Smooth muscle cell (in vitro differentiated cells): ENCODE results near the gene CNTNAP1. TPM values are rescaled to one million over a fixed set of nuclear protein-coding genes. Genes with fewer than 3 reads are reported as not detected.
"Not testable (repeated sequence)": the region's sequence is repeated elsewhere in the genome, so short reads cannot be mapped to it uniquely, and the experiment has no call there.

Experiments
- DNase-seq: peaks from one replicate; lab custom pipeline; 2025; ENCODE audit not compliant: unreplicated experiment; lab: John Stamatoyannopoulos, UW
- H2AFZ ChIP-seq: fragments of 200-600 bp; sonication (generic); 2 replicates; pipeline ENCODE4 v1.6.0; 2016; ENCODE audit warnings: antibody characterized with exemption, low read depth, mild to moderate bottlenecking
- H3F3A ChIP-seq: fragments of 200-600 bp; sonication (generic); 2 replicates; pipeline ENCODE4 v1.6.0; 2017; ENCODE audit warnings: antibody characterized with exemption, low read depth
- H3K27ac ChIP-seq: fragments of 200-600 bp; sonication (generic); 2 replicates; pipeline ENCODE4 v1.5.1; 2016; ENCODE audit warnings: low read depth, mild to moderate bottlenecking
- H3K27me3 ChIP-seq: fragments of 200-600 bp; sonication (generic); 2 replicates; pipeline ENCODE4 v1.6.1; 2016; ENCODE audit warnings: low read depth, mild to moderate bottlenecking
- H3K36me3 ChIP-seq: fragments of 200-600 bp; sonication (generic); 2 replicates; pipeline ENCODE4 v1.5.1; 2016; ENCODE audit warnings: low read depth
- H3K4me1 ChIP-seq: fragments of 200-600 bp; sonication (generic); 2 replicates; pipeline ENCODE4 v1.5.1; 2016; ENCODE audit warnings: low read depth
- H3K4me2 ChIP-seq: fragments of 200-600 bp; sonication (generic); 2 replicates; pipeline ENCODE4 v1.6.0; 2016; ENCODE audit warnings: mild to moderate bottlenecking
- H3K4me3 ChIP-seq: fragments of 200-600 bp; sonication (generic); 2 replicates; pipeline ENCODE4 v1.5.1; 2016; ENCODE audit warnings: mild to moderate bottlenecking
- H3K79me2 ChIP-seq: fragments of 200-600 bp; sonication (generic); 2 replicates; pipeline ENCODE4 v1.6.0; 2016; ENCODE audit warnings: low read depth, mild to moderate bottlenecking
- H3K9ac ChIP-seq: fragments of 200-600 bp; sonication (generic); 2 replicates; pipeline ENCODE4 v1.6.0; 2016; ENCODE audit warnings: low read depth
- H3K9me3 ChIP-seq: fragments of 200-600 bp; sonication (generic); replicated peaks from 2 replicates; pipeline ENCODE4 v1.5.1; 2016; ENCODE audit warnings: low read depth
- H4K20me1 ChIP-seq: fragments of 200-600 bp; sonication (generic); 2 replicates; pipeline ENCODE4 v1.6.0; 2016; ENCODE audit warnings: low read depth
- CTCF ChIP-seq: fragments of 200-600 bp; sonication (generic); IDR thresholded peaks from 2 replicates; pipeline ENCODE4 v1.5.1; 2017; ENCODE audit warnings: borderline replicate concordance, mild to moderate bottlenecking, antibody characterized with exemption; ENCODE audit not compliant: insufficient read depth, poor library complexity, severe bottlenecking
- WGBS: methylation state at CpG from one replicate; pipeline ENCODE4 v1.1.7; 2016; ENCODE audit warnings: low lambda C conversion rate; 5-methylcytosine and 5-hydroxymethylcytosine counted together
- polyA plus RNA-seq: library from polyadenylated mRNA; unstranded; fragments of >200 nt; fragmentation: Nextera tagmentation; extraction: Ambion mirVana; gene quantifications from 2 replicates; pipeline ENCODE4 v1.2.1, GENCODE V29; 2016
- total RNA-seq: library from RNA; depleted of rRNA; stranded (reverse); fragments of >200 nt; gene quantifications from 2 replicates; pipeline ENCODE4 v1.2.3, GENCODE V29; 2014

Gene CNTNAP1
- total and polyA plus RNA-seq, 2 experiments from 2014 or later = 2.0 to 7.1 TPM

GRCh38 chr17:42659079-42659931 is 23.0 kb upstream of the CNTNAP1 start, which contains the start of gene TUBG2:
TSS of gene TUBG2 (plus strand) at chr17:42659284. CDS start at chr17:42659504, 220 bp downstream.
- TF ChIP-seq CTCF = no peak
- Histone ChIP-seq H3F3A (no peaks in the 10 kb centered on the region), H3K9me3 (no peaks in the 10 kb centered on the region), H3K4me1 (peaks cover 5% of the 10 kb centered on the region), H2AFZ (peak within 1 kb of the TSS; percentile 63), H3K36me3 (no peaks in the 10 kb centered on the region), H3K27me3 (no peaks in the 10 kb centered on the region), H3K4me2 (peak within 1 kb of the TSS; percentile 99), H3K27ac (peak within 1 kb of the TSS; percentile 48), H4K20me1 (no peaks in the 10 kb centered on the region), H3K9ac (peak within 1 kb of the TSS; percentile 53), H3K4me3 (peak within 1 kb of the TSS; percentile 72), H3K79me2 (peaks cover 3% of the 10 kb centered on the region)
- peak; percentile 60 for DNase-seq
- 2% methylated on average over 59 of the region's 59 CpGs for WGBS

- not testable (repeated sequence) for H3F3A ChIP-seq, H4K20me1 ChIP-seq, H3K36me3 ChIP-seq, H3K27ac ChIP-seq, H3K79me2 ChIP-seq, H3K4me1 ChIP-seq, DNase-seq, H3K27me3 ChIP-seq, H3K9me3 ChIP-seq
- WGBS = 29% methylated on average over 6 of the region's 14 CpGs
- Histone ChIP-seq H2AFZ (peak overlapping the region; percentile 63), H3K4me3 (peak overlapping the region; percentile 72), H3K4me2 (peak overlapping the region; percentile 99), H3K9ac (peak overlapping the region; percentile 53)
These were observed 22.4 kb upstream of the CNTNAP1 start for GRCh38 chr17:42659932-42660274.

GRCh38 chr17:42660692-42661345 is 21.5 kb upstream of the CNTNAP1 start:
- Histone ChIP-seq H3K36me3 (no peaks in the 10 kb centered on the region), H4K20me1 (no peaks in the 10 kb centered on the region), H3F3A (no peaks in the 10 kb centered on the region), H3K9ac (no peak overlapping the region), H3K4me1 (peaks cover 5% of the 10 kb centered on the region), H3K27ac (no peak overlapping the region), H3K9me3 (no peaks in the 10 kb centered on the region), H3K27me3 (no peaks in the 10 kb centered on the region), H3K4me2 (peak overlapping the region; percentile 61), H3K79me2 (peaks cover 3% of the 10 kb centered on the region), H3K4me3 (peak overlapping the region; percentile 72), H2AFZ (no peak overlapping the region)
- no peak for TF ChIP-seq CTCF
- DNase-seq = no peak
- 60% methylated on average over 7 of the region's 7 CpGs for WGBS

- Histone ChIP-seq H3K27ac (no peak overlapping the region), H3K27me3 (no peaks in the 10 kb centered on the region), H3K4me2 (no peak overlapping the region), H3K4me1 (no peaks in the 10 kb centered on the region), H3K9ac (no peak overlapping the region), H4K20me1 (peaks cover 8% of the 10 kb centered on the region), H3K79me2 (no peaks in the 10 kb centered on the region), H2AFZ (no peak overlapping the region), H3K36me3 (no peaks in the 10 kb centered on the region), H3K4me3 (no peak overlapping the region), H3F3A (peaks cover 18% of the 10 kb centered on the region), H3K9me3 (no peaks in the 10 kb centered on the region)
- WGBS = 90% methylated on average over 14 of the region's 14 CpGs
- DNase-seq = no peak
- TF ChIP-seq CTCF = no peak
These were observed 16.7 kb upstream of the CNTNAP1 start for GRCh38 chr17:42665581-42666001.

- not testable (repeated sequence) for DNase-seq, H3K4me1 ChIP-seq, H3K27ac ChIP-seq, H3K4me3 ChIP-seq, H3K4me2 ChIP-seq, H3K9ac ChIP-seq, H2AFZ ChIP-seq, H3K79me2 ChIP-seq, H3K27me3 ChIP-seq, H3K9me3 ChIP-seq, H3K36me3 ChIP-seq, H4K20me1 ChIP-seq
- 99% methylated on average over 13 of the region's 16 CpGs for WGBS
- H3F3A ChIP-seq = peaks cover 18% of the 10 kb centered on the region
These were observed 16.2 kb upstream of the CNTNAP1 start for GRCh38 chr17:42666126-42666525.
